Kidney epithelial cell (primary cell): ENCODE data around the gene RRBP1. TPM values are rescaled to one million over a fixed set of nuclear protein-coding genes. Genes with fewer than 3 reads are reported as not detected.
A peak's percentile ranks its signal among the peaks of the same experiment; 100 is the strongest.

ENCODE experiments used
- DNase-seq: peaks from one replicate; pipeline ENCODE4 v3.0.0-alpha.2; 2010; ENCODE audit warnings: low read depth
- H3K27me3 ChIP-seq: 2 replicates; pipeline ENCODE4 v1.6.0; 2011; ENCODE audit warnings: low read length; ENCODE audit not compliant: control insufficient read depth, insufficient read depth
- H3K36me3 ChIP-seq: 2 replicates; pipeline ENCODE4 v1.5.1; 2011; ENCODE audit warnings: low read length; ENCODE audit not compliant: control insufficient read depth, insufficient read depth
- H3K4me3 ChIP-seq: 2 replicates; pipeline ENCODE4 v1.5.1; 2011; ENCODE audit warnings: low read depth, mild to moderate bottlenecking, control low read depth, low read length
- total RNA-seq: library from RNA; depleted of rRNA; stranded (reverse); fragments of >200 nt; gene quantifications from 2 replicates; pipeline ENCODE4 v1.2.3, GENCODE V29; 2015
- TF ChIP-seq, protein P1 (sequence below): IDR thresholded peaks from 2 replicates; pipeline ENCODE4 v1.5.1; 2011; ENCODE audit warnings: mild to moderate bottlenecking, moderate library complexity, low read length, control low read depth, inconsistent platforms; ENCODE audit not compliant: insufficient read depth, poor library complexity, severe bottlenecking

Gene RRBP1
- total RNA-seq, 1 donor from 2014 or later: 98.4 TPM

DNA sequence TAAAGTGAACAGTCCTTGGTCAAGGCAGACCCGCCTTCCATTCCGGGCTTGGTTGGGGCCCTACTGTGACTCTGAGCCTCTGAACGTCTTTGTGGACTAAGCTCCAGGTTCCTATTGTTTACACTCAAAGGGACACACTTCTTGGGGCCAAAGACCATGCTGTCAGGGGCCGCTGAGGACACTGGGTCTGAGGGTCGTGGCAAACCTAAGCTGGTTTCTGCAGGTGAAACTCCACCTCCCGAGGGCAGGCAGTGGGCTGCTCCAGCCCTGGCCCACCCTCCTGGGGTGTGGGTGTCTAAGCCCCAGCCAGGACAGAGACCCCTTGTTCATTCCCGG, 69.1 kb downstream of the RRBP1 start:
- Histone ChIP-seq H3K4me3 (no peak overlapping the region), H3K27me3 (no peaks in the 10 kb centered on the region), H3K36me3 (peaks cover 2% of the 10 kb centered on the region)
- DNase-seq: no peak
- TF ChIP-seq, protein P1, sequence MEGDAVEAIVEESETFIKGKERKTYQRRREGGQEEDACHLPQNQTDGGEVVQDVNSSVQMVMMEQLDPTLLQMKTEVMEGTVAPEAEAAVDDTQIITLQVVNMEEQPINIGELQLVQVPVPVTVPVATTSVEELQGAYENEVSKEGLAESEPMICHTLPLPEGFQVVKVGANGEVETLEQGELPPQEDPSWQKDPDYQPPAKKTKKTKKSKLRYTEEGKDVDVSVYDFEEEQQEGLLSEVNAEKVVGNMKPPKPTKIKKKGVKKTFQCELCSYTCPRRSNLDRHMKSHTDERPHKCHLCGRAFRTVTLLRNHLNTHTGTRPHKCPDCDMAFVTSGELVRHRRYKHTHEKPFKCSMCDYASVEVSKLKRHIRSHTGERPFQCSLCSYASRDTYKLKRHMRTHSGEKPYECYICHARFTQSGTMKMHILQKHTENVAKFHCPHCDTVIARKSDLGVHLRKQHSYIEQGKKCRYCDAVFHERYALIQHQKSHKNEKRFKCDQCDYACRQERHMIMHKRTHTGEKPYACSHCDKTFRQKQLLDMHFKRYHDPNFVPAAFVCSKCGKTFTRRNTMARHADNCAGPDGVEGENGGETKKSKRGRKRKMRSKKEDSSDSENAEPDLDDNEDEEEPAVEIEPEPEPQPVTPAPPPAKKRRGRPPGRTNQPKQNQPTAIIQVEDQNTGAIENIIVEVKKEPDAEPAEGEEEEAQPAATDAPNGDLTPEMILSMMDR: no peak

DNA sequence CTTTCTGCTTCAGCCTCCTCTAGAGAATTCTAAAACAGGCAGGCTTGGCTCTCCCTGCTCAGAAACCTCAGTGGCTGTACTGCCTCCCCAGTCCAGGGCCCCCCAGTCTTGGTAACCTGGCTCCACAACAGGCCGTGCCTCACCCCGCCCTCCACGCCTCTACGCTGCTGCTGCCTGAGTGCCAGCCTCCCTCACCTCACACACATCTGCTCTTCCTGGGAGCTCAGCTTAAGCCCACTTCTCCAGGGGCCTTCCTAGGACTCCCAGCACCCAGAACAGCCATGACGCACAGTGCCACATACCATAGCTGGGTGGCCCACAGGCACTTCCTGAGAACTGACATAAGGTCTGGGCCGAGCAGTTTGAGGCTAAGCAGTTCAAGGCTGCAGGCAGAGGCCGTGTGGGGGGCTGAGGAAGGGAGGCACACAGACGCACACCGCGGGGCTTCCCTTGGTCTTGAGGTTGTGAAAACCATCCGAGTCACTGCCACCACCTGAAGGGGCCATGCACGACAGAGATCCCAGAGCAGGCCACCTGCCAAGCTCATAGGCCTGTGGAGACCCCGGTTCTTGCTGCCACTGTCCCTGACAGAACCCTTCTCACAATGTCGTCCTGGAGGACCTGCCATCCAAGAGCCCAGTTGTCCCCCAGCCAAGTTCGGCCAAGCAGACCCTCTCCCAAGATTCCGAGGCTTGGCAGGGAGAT, 69.6 kb downstream of the RRBP1 start:
- Histone ChIP-seq H3K36me3 (peaks cover 2% of the 10 kb centered on the region), H3K27me3 (no peaks in the 10 kb centered on the region), H3K4me3 (no peak overlapping the region)
- DNase-seq: no peak
- TF ChIP-seq, protein P1: no peak

DNA sequence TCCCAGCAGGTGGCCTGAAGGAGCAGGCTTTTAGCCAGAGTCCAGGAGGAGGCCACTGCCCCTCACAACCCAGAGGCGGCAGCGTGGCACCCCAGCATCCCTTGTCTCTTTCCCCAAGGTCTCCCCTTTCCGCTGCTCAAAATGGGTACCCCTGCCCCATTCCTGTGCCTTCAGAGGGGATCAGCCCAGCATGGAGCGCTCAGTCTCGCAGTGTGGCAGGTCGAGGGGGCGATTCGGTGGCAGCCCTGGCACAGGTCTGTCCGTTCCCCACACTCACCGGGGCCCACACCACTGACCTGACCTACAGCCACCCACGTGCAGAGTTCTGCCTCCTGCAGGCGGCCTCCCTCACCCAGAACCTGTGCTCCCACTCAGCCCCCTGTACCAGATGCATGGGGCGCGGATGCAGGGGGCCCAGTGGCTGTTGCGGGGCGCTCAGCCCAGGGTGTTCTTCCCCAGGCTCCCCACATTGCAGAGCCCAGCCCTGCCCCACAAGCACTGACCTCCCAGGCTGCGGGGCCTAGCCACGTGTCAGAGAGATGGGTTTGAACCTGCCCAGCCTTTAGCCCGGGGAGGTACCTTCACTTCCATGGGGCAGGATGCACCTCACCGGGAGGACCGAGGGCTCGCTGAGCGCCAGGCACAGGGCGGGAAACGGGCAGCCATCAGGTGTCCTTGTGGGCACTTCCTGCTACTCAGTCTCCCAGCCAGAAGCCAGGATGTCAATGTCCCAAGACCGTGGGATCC, 70.3 kb downstream of the RRBP1 start:
- no peak overlapping the region for H3K4me3 ChIP-seq
- no peaks in the 10 kb centered on the region for H3K27me3 ChIP-seq
- no peak for DNase-seq
- TF ChIP-seq, protein P1: peak; percentile 67
- H3K36me3 ChIP-seq: peaks cover under 1% of the 10 kb centered on the region

DNA sequence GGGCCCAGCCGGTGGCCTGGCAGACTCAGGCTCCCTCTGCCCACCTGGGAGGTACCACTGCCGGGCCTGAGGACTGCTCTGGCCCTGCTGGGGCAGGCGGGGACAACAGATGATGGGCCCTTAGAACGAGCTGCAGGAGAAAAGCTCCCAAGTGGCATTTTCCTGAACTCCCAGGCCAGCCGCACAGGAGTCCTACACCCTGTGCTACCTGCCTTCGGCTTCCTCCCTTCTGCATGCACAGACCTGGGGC, 70.8 kb downstream of the RRBP1 start:
- no peak for DNase-seq
- no peak overlapping the region for H3K4me3 ChIP-seq
- no peaks in the 10 kb centered on the region for H3K27me3 ChIP-seq
- no peaks in the 10 kb centered on the region for H3K36me3 ChIP-seq
- TF ChIP-seq, protein P1: no peak

DNA sequence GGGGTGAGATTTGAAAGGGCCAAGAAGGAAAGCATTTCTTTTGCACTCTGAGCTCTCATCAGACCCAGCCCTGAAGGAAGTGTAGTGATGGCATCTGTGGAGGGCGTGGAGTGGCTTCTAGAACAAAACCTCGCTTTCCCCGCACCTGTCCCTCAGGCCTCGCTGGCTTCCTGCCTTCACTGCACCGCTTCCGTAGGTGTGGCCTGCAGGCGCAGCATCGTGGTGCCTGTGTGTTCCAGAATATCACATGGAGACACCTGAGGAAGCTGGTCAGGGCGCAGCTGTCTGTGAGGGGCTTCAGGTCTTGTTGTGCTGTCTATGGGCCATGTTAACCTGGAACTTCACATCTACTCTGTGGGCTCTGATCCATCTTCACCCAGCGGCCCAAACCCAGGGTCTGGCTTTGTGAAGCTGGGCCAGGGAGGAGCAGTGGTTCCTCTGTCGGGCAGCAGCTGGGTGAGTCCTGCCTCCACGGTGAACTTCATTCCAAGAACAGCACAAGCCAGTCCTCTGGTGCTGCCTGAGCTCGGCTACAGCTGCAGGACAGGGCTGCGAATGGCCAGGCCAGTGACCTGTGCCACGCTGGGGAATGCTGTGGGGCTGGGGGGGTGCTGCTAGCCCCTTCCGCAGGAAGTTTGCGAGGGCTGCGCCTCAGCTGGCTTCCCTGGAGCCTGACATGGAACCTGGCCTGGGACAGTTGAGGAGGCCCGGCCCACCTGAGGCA, 71.3 kb downstream of the RRBP1 start:
- no peak overlapping the region for H3K4me3 ChIP-seq
- no peaks in the 10 kb centered on the region for H3K36me3 ChIP-seq
- TF ChIP-seq, protein P1: no peak
- DNase-seq: no peak
- H3K27me3 ChIP-seq: no peaks in the 10 kb centered on the region
